ENCODE data around the gene NELFA. TPM values are rescaled to one million over a fixed set of nuclear protein-coding genes. Genes with fewer than 3 reads are reported as not detected.

NELFA gene
- polyA plus RNA-seq, 3 donors, result 40.0 to 49.1 (median 41.7) TPM

GRCh38 chr4:1983846-1984405 is 24.8 kb downstream of the NELFA start:
- no peak for DNase-seq

GRCh38 chr4:1983053-1983845 is 25.5 kb downstream of the NELFA start:
- DNase-seq, result no peak

GRCh38 chr4:1982124-1983052 is 26.4 kb downstream of the NELFA start:
- no peak for DNase-seq

GRCh38 chr4:1981251-1982058 is 27.3 kb downstream of the NELFA start:
- no peak for DNase-seq

GRCh38 chr4:1980561-1981041 is 28.2 kb downstream of the NELFA start:
- DNase-seq, result no peak

- no peak for DNase-seq
Observed at GRCh38 chr4:1979477-1980196, 29.1 kb downstream of the NELFA start.

- no peak for DNase-seq
Observed at GRCh38 chr4:1978741-1979476, 29.9 kb downstream of the NELFA start.

- no peak for DNase-seq
Observed at GRCh38 chr4:1978226-1978625, 30.5 kb downstream of the NELFA start.

- no peak for DNase-seq
Observed at GRCh38 chr4:1976416-1977352, 32.1 kb downstream of the NELFA start.

- no peak for DNase-seq
Observed at GRCh38 chr4:1975880-1976279, 32.9 kb downstream of the NELFA start.

- DNase-seq, result no peak
Observed at GRCh38 chr4:1975391-1975801, 33.4 kb downstream of the NELFA start.

GRCh38 chr4:1974840-1975239 is 33.9 kb downstream of the NELFA start:
- no peak for DNase-seq

GRCh38 chr4:1973661-1974060 is 35.1 kb downstream of the NELFA start:
- no peak for DNase-seq

- no peak for DNase-seq
Observed at GRCh38 chr4:1973218-1973617, 35.6 kb downstream of the NELFA start.

GRCh38 chr4:1972414-1972813 is 36.4 kb downstream of the NELFA start:
- DNase-seq, result no peak

- no peak for DNase-seq
Observed at GRCh38 chr4:1971456-1972200, 37.1 kb downstream of the NELFA start.

GRCh38 chr4:1970926-1971325 is 37.8 kb downstream of the NELFA start:
- no peak for DNase-seq
